Activated CD8-positive, alpha-beta T cell treated with anti-CD3 and anti-CD28 coated beads for 36 hours (primary cell): ENCODE results near the gene FANCC. TPM values are rescaled to one million over a fixed set of nuclear protein-coding genes. Genes with fewer than 3 reads are reported as not detected.
"Not testable (repeated sequence)": the region's sequence is repeated elsewhere in the genome, so short reads cannot be mapped to it uniquely, and the experiment has no call there.

Source experiments
- ATAC-seq: fragments of 200-7000 bp; cut with Tn5 transposase; one replicate; pipeline ENCODE4 v1.10.0; 2021; ENCODE audit warnings: mild to moderate bottlenecking, moderate library complexity
- CTCF ChIA-PET: fragments of 350-600 bp; sonication (Branson Sonifier 250); formaldehyde crosslinking; loops from one replicate; lab custom pipeline; 2021; ENCODE audit warnings: antibody characterized with exemption; lab: Charles Lee
- POLR2A ChIA-PET: fragments of 350-600 bp; sonication (Branson Sonifier 250); formaldehyde crosslinking; loops from one replicate; lab custom pipeline; 2021; ENCODE audit warnings: antibody characterized with exemption; lab: Charles Lee
- DNase-seq: peaks from one replicate; pipeline ENCODE4 v3.0.0-alpha.2; 2020
- H3K27ac Mint-ChIP-seq: one replicate; pipeline ENCODE4 v1.8.0; 2021; ENCODE audit warnings: mild to moderate bottlenecking, mixed read lengths
- H3K27me3 Mint-ChIP-seq: one replicate; pipeline ENCODE4 v1.8.0; 2021; ENCODE audit warnings: mixed read lengths
- H3K36me3 Mint-ChIP-seq: one replicate; pipeline ENCODE4 v1.8.0; 2021; ENCODE audit warnings: low read depth, mixed read lengths
- H3K4me1 Mint-ChIP-seq: one replicate; pipeline ENCODE4 v1.8.0; 2021; ENCODE audit warnings: low read depth, mixed read lengths
- H3K4me3 Mint-ChIP-seq: one replicate; pipeline ENCODE4 v1.8.0; 2021; ENCODE audit warnings: mild to moderate bottlenecking, moderate library complexity, mixed read lengths
- H3K9me3 Mint-ChIP-seq: one replicate; pipeline ENCODE4 v1.8.0; 2021; ENCODE audit warnings: mixed read lengths
- CTCF ChIP-seq: fragments of 200-600 bp; IDR thresholded peaks from one replicate; pipeline ENCODE4 v1.8.0; 2022; ENCODE audit warnings: antibody characterized with exemption, mild to moderate bottlenecking
- intact Hi-C: fragments of 100-400 bp; cut with micrococcal nuclease; formaldehyde crosslinking; loops from one replicate; pipeline ENCODE4 v1.10.0; 2022
- total RNA-seq, 2 experiments: library from RNA; stranded (reverse); gene quantifications; one replicate each; pipeline ENCODE4 v1.2.3, GENCODE V29; 2021

FANCC gene
- total RNA-seq, 2 experiments from 2014 or later, result 11.5 to 12.4 TPM

GRCh38 chr9:95332860-95333259, 15.4 kb upstream of the FANCC start:
- ChIA-PET CTCF (interaction anchor here (1.0 kb wide), 1 partner anchor 9 kb away, joined by 3 read pairs; no protein-coding TSS in a partner anchor), POLR2A (interaction anchor here (1.1 to 1.6 kb wide), 2 partner anchors 14 to 15 kb away, joined by 3 to 4 read pairs; partner anchors contain the start of gene FANCC)
- H3K27ac Mint-ChIP-seq, result no peak overlapping the region
- ATAC-seq, result no peak
- H3K4me3 Mint-ChIP-seq, result no peak overlapping the region
- no peak for TF ChIP-seq CTCF
- peaks cover 4% of the 10 kb centered on the region for H3K27me3 Mint-ChIP-seq
- no peaks in the 10 kb centered on the region for H3K4me1 Mint-ChIP-seq
- no peaks in the 10 kb centered on the region for H3K9me3 Mint-ChIP-seq
- DNase-seq, result no peak
- no peaks in the 10 kb centered on the region for H3K36me3 Mint-ChIP-seq
- intact Hi-C loops, result no loop called here

- TF ChIP-seq CTCF, result no peak
- ATAC-seq (no peak), DNase-seq (no peak)
- Mint-ChIP-seq H3K27me3 (peaks cover 4% of the 10 kb centered on the region), H3K9me3 (peaks cover 4% of the 10 kb centered on the region), H3K27ac (no peak overlapping the region), H3K4me3 (no peak overlapping the region), H3K4me1 (no peaks in the 10 kb centered on the region), H3K36me3 (no peaks in the 10 kb centered on the region)
- ChIA-PET POLR2A (no interaction called here), CTCF (no interaction called here)
- intact Hi-C loops, result no loop called here
Measured at GRCh38 chr9:95330720-95331404, 13.4 kb upstream of the FANCC start.

GRCh38 chr9:95329061-95329460, 11.6 kb upstream of the FANCC start:
- CTCF ChIA-PET, result interaction anchor here (0.6 kb wide), 1 partner anchor 760 kb away, joined by 3 read pairs; no protein-coding TSS in a partner anchor

GRCh38 chr9:95327239-95327865, 9.8 kb upstream of the FANCC start:
- Mint-ChIP-seq H3K9me3 (peaks cover 7% of the 10 kb centered on the region), H3K4me1 (peaks cover 3% of the 10 kb centered on the region), H3K4me3 (no peak overlapping the region), H3K27me3 (peaks cover 2% of the 10 kb centered on the region), H3K36me3 (no peaks in the 10 kb centered on the region), H3K27ac (no peak overlapping the region)
- ATAC-seq (no peak), DNase-seq (no peak)
- intact Hi-C loops, result no loop called here
- CTCF ChIA-PET, result interaction anchor here (1.5 kb wide), 1 partner anchor 9 kb away, joined by 9 read pairs; no protein-coding TSS in a partner anchor
- no peak for TF ChIP-seq CTCF
- POLR2A ChIA-PET, result interaction anchor here (0.6 kb wide), 2 partner anchors 237 to 304 kb away, joined by 3 read pairs; no protein-coding TSS in a partner anchor

More at GRCh38 chr9:95329061-95329460, 11.6 kb upstream of the FANCC start:
- POLR2A ChIA-PET, H3K4me1 Mint-ChIP-seq, ATAC-seq, H3K27ac Mint-ChIP-seq, H3K9me3 Mint-ChIP-seq, H3K36me3 Mint-ChIP-seq, intact Hi-C loops, H3K27me3 Mint-ChIP-seq, DNase-seq, H3K4me3 Mint-ChIP-seq: not testable (repeated sequence)

GRCh38 chr9:95325221-95325620, 7.7 kb upstream of the FANCC start:
- CTCF ChIA-PET, result interaction anchor here (2.4 kb wide), 1 partner anchor 12 kb away, joined by 11 read pairs; no protein-coding TSS in a partner anchor
- no peak for ATAC-seq
- Mint-ChIP-seq H3K36me3 (no peaks in the 10 kb centered on the region), H3K9me3 (peaks cover 7% of the 10 kb centered on the region), H3K4me3 (no peak overlapping the region), H3K27me3 (no peaks in the 10 kb centered on the region), H3K4me1 (peaks cover 3% of the 10 kb centered on the region), H3K27ac (no peak overlapping the region)
- TF ChIP-seq CTCF, result no peak
- DNase-seq, result no peak
- POLR2A ChIA-PET, result no interaction called here
- intact Hi-C loops, result no loop called here
